GM12878 (cell line): Measurements from ENCODE around the gene PLXNC1. TPM values are rescaled to one million over a fixed set of nuclear protein-coding genes. Genes with fewer than 3 reads are reported as not detected.

Experiments used
- ATAC-seq: fragments of 200-7000 bp; cut with Tn5 transposase; 3 replicates; pipeline ENCODE4 v1.9.1; 2020; ENCODE audit warnings: mild to moderate bottlenecking, moderate library complexity
- BruUV-seq: library from RNA; stranded (reverse); fragments of 400-500 nt; replicated peaks from 2 replicates; lab custom pipeline; 2021; lab: Mats Ljungman, UMichigan
- CTCF ChIA-PET: fragments of 300-600 bp; sonication (Branson Sonifier 250); formaldehyde crosslinking; extraction: SDS; loops from one replicate; lab custom pipeline; 2021; ENCODE audit warnings: inconsistent platforms; lab: Yijun Ruan, JAX
- POLR2A ChIA-PET: fragments of 350-600 bp; formaldehyde crosslinking; extraction: SDS; loops from one replicate; lab custom pipeline; 2021; ENCODE audit warnings: inconsistent platforms; lab: Charles Lee
- RAD21 ChIA-PET: fragments of 300-600 bp; sonication (Branson Sonifier 250); formaldehyde crosslinking; loops from one replicate; lab custom pipeline; 2023; ENCODE audit warnings: antibody characterized with exemption; ENCODE audit not compliant: unreplicated experiment; lab: Charles Lee
- SMC1A ChIA-PET: fragments of 300-600 bp; sonication (Branson Sonifier 250); formaldehyde crosslinking; loops from one replicate; lab custom pipeline; 2023; ENCODE audit not compliant: unreplicated experiment, uncharacterized antibody; lab: Charles Lee
- DNase-seq: peaks from one replicate; pipeline ENCODE4 v3.0.0-alpha.2; 2011; ENCODE audit warnings: low read depth, low spot score
- FAIRE-seq: peaks from 3 replicates; lab custom pipeline; 2011; peaks lifted over from hg19 to GRCh38; lab: Jason Lieb, UNC
- H2AFZ ChIP-seq: 2 replicates; pipeline ENCODE4 v1.6.0; 2011; ENCODE audit warnings: low read depth, low read length, control low read depth; ENCODE audit not compliant: control insufficient read depth
- H3K27ac ChIP-seq: 2 replicates; pipeline ENCODE4 v1.5.1; 2011; ENCODE audit warnings: control low read depth; ENCODE audit not compliant: control insufficient read depth, insufficient read depth
- H3K27me3 ChIP-seq, 2 experiments: replicated peaks in 1 of 2; 2 replicates each; pipeline versions ENCODE4 v1.6.0 to v1.6.1; 2011; ENCODE audit warnings: low read length in 1 of 2; ENCODE audit not compliant: control insufficient read depth in 2 of 2, insufficient read depth in 2 of 2
- H3K36me3 ChIP-seq, 2 experiments: 2 replicates each; pipeline ENCODE4 v1.5.1; 2011; ENCODE audit warnings: low read length in 1 of 2; ENCODE audit not compliant: control insufficient read depth in 2 of 2, insufficient read depth in 2 of 2
- H3K4me1 ChIP-seq: 2 replicates; pipeline ENCODE4 v1.6.1; 2011; ENCODE audit warnings: mild to moderate bottlenecking, low read length, moderate library complexity, mixed read lengths; ENCODE audit not compliant: control insufficient read depth, insufficient read depth
- H3K4me2 ChIP-seq: 2 replicates; pipeline ENCODE4 v1.6.0; 2011; ENCODE audit warnings: control low read depth; ENCODE audit not compliant: control insufficient read depth, insufficient read depth
- H3K4me3 ChIP-seq: fragments of 200-600 bp; sonication (generic); 2 replicates; pipeline ENCODE4 v1.5.1; 2016
- H3K79me2 ChIP-seq: 2 replicates; pipeline ENCODE4 v1.6.0; 2011; ENCODE audit warnings: low read length; ENCODE audit not compliant: control insufficient read depth, insufficient read depth
- H3K9ac ChIP-seq: 2 replicates; pipeline ENCODE4 v1.8.0; 2011; ENCODE audit warnings: low read length, control low read depth, mixed read lengths; ENCODE audit not compliant: control insufficient read depth, insufficient read depth
- H3K9me3 ChIP-seq: replicated peaks from 3 replicates; pipeline ENCODE4 v1.5.1; 2011; ENCODE audit warnings: mild to moderate bottlenecking, low read length; ENCODE audit not compliant: control insufficient read depth, insufficient read depth
- H4K20me1 ChIP-seq: 2 replicates; pipeline ENCODE4 v1.6.0; 2011; ENCODE audit not compliant: control insufficient read depth, insufficient read depth
- BMI1 ChIP-seq: fragments of 450-650 bp; IDR thresholded peaks from 2 replicates; pipeline ENCODE4 v1.6.1; 2016; ENCODE audit warnings: mild to moderate bottlenecking, moderate library complexity, borderline replicate concordance
- CREB1 ChIP-seq: IDR thresholded peaks from 2 replicates; pipeline ENCODE4 v1.6.1; 2012; ENCODE audit warnings: low read depth, mild to moderate bottlenecking, inconsistent platforms
- E4F1 ChIP-seq: fragments of 450-650 bp; IDR thresholded peaks from 2 replicates; pipeline ENCODE4 v1.6.1; 2018; ENCODE audit warnings: borderline replicate concordance, mild to moderate bottlenecking; ENCODE audit not compliant: partially characterized antibody
- EED ChIP-seq: sonication (generic); IDR thresholded peaks from 2 replicates; pipeline ENCODE4 v1.6.1; 2016; ENCODE audit warnings: antibody characterized with exemption, low read depth
- ELK1 ChIP-seq: IDR thresholded peaks from 2 replicates; pipeline ENCODE4 v1.6.1; 2012; ENCODE audit warnings: low read depth, low read length, improper control_type of control experiment
- MYC ChIP-seq: IDR thresholded peaks from 2 replicates; pipeline ENCODE4 v1.6.1; 2011; ENCODE audit warnings: mild to moderate bottlenecking, low read length, moderate library complexity, inconsistent platforms; ENCODE audit not compliant: insufficient read depth, insufficient replicate concordance, insufficient read length, severe bottlenecking
- PAX8 ChIP-seq: fragments of 450-650 bp; IDR thresholded peaks from 2 replicates; pipeline ENCODE4 v1.6.1; 2017; ENCODE audit warnings: mild to moderate bottlenecking, moderate library complexity
- SPI1 ChIP-seq: IDR thresholded peaks from 2 replicates; pipeline ENCODE4 v1.6.1; 2011; ENCODE audit warnings: low read depth, mild to moderate bottlenecking, low read length, moderate library complexity, borderline replicate concordance; ENCODE audit not compliant: insufficient read depth
- SRF ChIP-seq, 2 experiments: IDR thresholded peaks; 2 replicates each; pipeline ENCODE4 v1.6.1; 2011; ENCODE audit warnings: low read depth in 2 of 2, low read length in 2 of 2, mild to moderate bottlenecking in 1 of 2, moderate library complexity in 1 of 2
- STAT1 ChIP-seq: fragments of 450-650 bp; conservative IDR thresholded peaks from 2 replicates; pipeline ENCODE4 v1.6.1; 2014; ENCODE audit warnings: antibody characterized with exemption, mild to moderate bottlenecking
- ZNF207 ChIP-seq: fragments of 450-650 bp; IDR thresholded peaks from 2 replicates; pipeline ENCODE4 v1.6.1; 2014; ENCODE audit warnings: antibody characterized with exemption, mild to moderate bottlenecking, borderline replicate concordance
- ZNF622 ChIP-seq: fragments of 450-650 bp; IDR thresholded peaks from 2 replicates; pipeline ENCODE4 v1.6.1; 2017; ENCODE audit warnings: mild to moderate bottlenecking, inconsistent platforms
- WGBS: methylation state at CpG from one replicate; pipeline ENCODE4 v1.1.6; 2016; ENCODE audit warnings: low lambda C conversion rate; ENCODE audit not compliant: insufficient replicate concordance, insufficient coverage; ENCODE audit errors: missing lambda C conversion rate; 5-methylcytosine and 5-hydroxymethylcytosine counted together
- in situ Hi-C: fragments of 300-500 bp; cut with MboI; formaldehyde crosslinking; loops from 9 replicates; pipeline ENCODE4 v1.14.3; 2018; ENCODE audit warnings: mixed read lengths
- intact Hi-C: fragments of 100-400 bp; cut with micrococcal nuclease; formaldehyde crosslinking; loops from one replicate; pipeline ENCODE4 v1.14.2; 2022; ENCODE audit not compliant: unreplicated experiment
- polyA plus RNA-seq, 11 experiments: library from polyadenylated mRNA; depleted of rRNA in 4 of 11; unstranded in 6 of 11; stranded (reverse) in 5 of 11; fragments of >200 nt; fragmentation: Nextera tagmentation in 4 of 11; fragmentation: Illumina TruSeq in 1 of 11; extraction: Ambion mirVana in 4 of 11; extraction: Trizol in 1 of 11; gene quantifications; 1 replicate in 1 of 11; 2 replicates in 10 of 11; pipeline versions ENCODE4 v1.2.1 to v1.2.3, GENCODE V29; 2011 to 2016; ENCODE audit warnings: inconsistent platforms in 2 of 11, missing spikeins in 2 of 11, low read depth in 1 of 11
- total RNA-seq, 4 experiments: library from RNA; depleted of rRNA in 3 of 4; stranded (reverse); fragments of >200 nt in 3 of 4; fragmentation: Illumina TruSeq in 1 of 4; extraction: Trizol in 1 of 4; gene quantifications; 2 replicates each; pipeline versions ENCODE4 v1.2.1 to v1.2.3, GENCODE V29; 2013 to 2021
- TF ChIP-seq, protein P1 (sequence below): IDR thresholded peaks from 2 replicates; pipeline ENCODE4 v1.6.1; 2012; ENCODE audit warnings: low read depth, low read length, improper control_type of control experiment

The PLXNC1 gene
- total and polyA plus RNA-seq, 10 of the 15 experiments (the other 5 are each of a cell fraction or from before 2014, with no cell fraction given) = 5.2 to 41.2 (median 24.6) TPM

DNA sequence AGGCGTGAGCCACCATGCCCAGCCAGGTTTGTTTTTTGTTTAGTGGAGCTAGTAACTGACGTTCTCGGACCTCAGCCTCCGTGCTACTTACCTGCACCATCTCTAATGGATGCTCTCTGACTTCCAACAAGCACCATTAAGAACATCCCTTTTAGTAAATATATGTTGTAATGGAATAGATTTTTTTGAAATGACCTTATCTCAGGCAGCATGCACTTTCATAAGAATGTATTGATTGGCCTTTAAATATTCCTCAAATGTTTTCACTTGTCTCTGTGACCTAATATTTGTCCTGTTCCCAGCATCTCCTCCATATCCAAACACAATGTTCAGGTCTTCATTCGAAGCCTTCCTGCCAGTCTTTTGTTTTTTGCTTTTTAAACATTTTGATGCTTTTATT, 51.7 kb downstream of the PLXNC1 start:
- Histone ChIP-seq H3K4me2 (no peak overlapping the region), H3K9me3 (no peaks in the 10 kb centered on the region), H2AFZ (no peak overlapping the region), H3K27me3 (no peaks in the 10 kb centered on the region), H4K20me1 (no peaks in the 10 kb centered on the region), H3K79me2 (peaks cover 6% of the 10 kb centered on the region; the same call in 1 of the 2 replicates), H3K4me3 (no peak overlapping the region), H3K4me1 (peaks cover 16% of the 10 kb centered on the region), H3K9ac (no peak overlapping the region), H3K36me3 (peaks cover 3 to 5% of the 10 kb centered on the region in 2 experiments), H3K27ac (no peak overlapping the region)
- intact Hi-C loops = no loop called here
- in situ Hi-C loops = no loop called here
- DNase-seq (no peak), FAIRE-seq (no peak), ATAC-seq (no peak)
- CTCF ChIA-PET = interaction anchor here (1.5 kb wide), 2 partner anchors 27 to 42 kb away, joined by 3 to 4 read pairs; no protein-coding TSS in a partner anchor
- no TSS peak for BruUV-seq
- 97% methylated on average over 5 of the region's 5 CpGs for WGBS
- SMC1A ChIA-PET = interaction anchor here (1.3 to 13.0 kb wide), 6 partner anchors 7 to 45 kb away, joined by 4 to 238 read pairs (median 22); partner anchors contain the start of gene PLXNC1
- TF ChIP-seq E4F1 = no peak
- no peak for TF ChIP-seq PAX8
- no peak for TF ChIP-seq CREB1
- no peak for TF ChIP-seq ZNF207
- TF ChIP-seq SPI1 = no peak
- TF ChIP-seq BMI1 = no peak
- TF ChIP-seq SRF (IDR thresholded peaks at IDR 0.05; ENCODE audit: low read depth in 2 of 2, low read length in 2 of 2) = no peak
- TF ChIP-seq, protein P1, sequence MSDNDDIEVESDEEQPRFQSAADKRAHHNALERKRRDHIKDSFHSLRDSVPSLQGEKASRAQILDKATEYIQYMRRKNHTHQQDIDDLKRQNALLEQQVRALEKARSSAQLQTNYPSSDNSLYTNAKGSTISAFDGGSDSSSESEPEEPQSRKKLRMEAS = no peak
- TF ChIP-seq STAT1 = no peak
- no peak for TF ChIP-seq ELK1
- TF ChIP-seq MYC = no peak
- no peak for TF ChIP-seq EED
- TF ChIP-seq ZNF622 = no peak
- POLR2A ChIA-PET = interaction anchor here (1.0 to 7.2 kb wide), 3 partner anchors 10 to 70 kb away, joined by 4 to 41 read pairs (median 6); no protein-coding TSS in a partner anchor
- RAD21 ChIA-PET = interaction anchor here (1.5 to 1.8 kb wide), 2 partner anchors 9 to 43 kb away, joined by 3 to 4 read pairs; no protein-coding TSS in a partner anchor
